HCT116 (cell line): ENCODE results near the gene FAM162A. TPM values are rescaled to one million over a fixed set of nuclear protein-coding genes. Genes with fewer than 3 reads are reported as not detected.

Experiments
- ATAC-seq: fragments of 200-7000 bp; cut with Tn5 transposase; 2 replicates; pipeline ENCODE4 v1.9.1; 2020; ENCODE audit warnings: mild to moderate bottlenecking, moderate library complexity
- BruUV-seq: library from RNA; stranded (reverse); fragments of 400-500 nt; replicated peaks from 2 replicates; lab custom pipeline; 2021; lab: Mats Ljungman, UMichigan
- CTCF ChIA-PET: fragments of 300-600 bp; sonication (Branson Sonifier 250); formaldehyde crosslinking; loops from one replicate; lab custom pipeline; 2021; ENCODE audit warnings: antibody characterized with exemption; lab: Charles Lee
- POLR2A ChIA-PET: fragments of 300-600, 350-600 bp; sonication (Branson Sonifier 250); formaldehyde crosslinking; loops from one replicate; lab custom pipeline; 2021; ENCODE audit warnings: antibody characterized with exemption; lab: Charles Lee
- RAD21 ChIA-PET, 2 experiments: fragments of 300-600 bp; sonication (Branson Sonifier 250); formaldehyde crosslinking; loops; one replicate each; lab custom pipeline; 2023; ENCODE audit warnings: low total read pairs in 2 of 2; ENCODE audit not compliant: uncharacterized antibody in 2 of 2, unreplicated experiment in 2 of 2, low non-redundant PET in 1 of 2; lab: Charles Lee
- DNase-seq: peaks from one replicate; pipeline ENCODE4 v3.0.0-alpha.2; 2010; ENCODE audit warnings: low read depth, low spot score
- H2AFZ ChIP-seq: fragments of 200-600 bp; shearing (Covaris generic), sonication (generic); 2 replicates; pipeline ENCODE4 v1.6.1; 2017; ENCODE audit warnings: low read depth, mixed run types, mixed read lengths, antibody characterized with exemption, low read length; ENCODE audit not compliant: poor library complexity, severe bottlenecking
- H3K27ac ChIP-seq: 2 replicates; pipeline ENCODE4 v1.5.1; 2012; ENCODE audit warnings: low read depth, low read length
- H3K27me3 ChIP-seq: fragments of 200-600 bp; sonication (generic); 2 replicates; pipeline ENCODE4 v1.6.1; 2016; ENCODE audit warnings: mixed run types, low read length, mixed read lengths; ENCODE audit not compliant: insufficient read depth
- H3K36me3 ChIP-seq, 2 experiments: fragments of 200-500 bp in 1 of 2; fragments of 200-600 bp in 1 of 2; sonication (Bioruptor generic) in 1 of 2; sonication (generic) in 1 of 2; 2 replicates each; pipeline versions ENCODE4 v1.5.1 to v1.6.1; 2014 to 2016; ENCODE audit warnings: low read length in 2 of 2, inconsistent platforms in 1 of 2, mixed read lengths in 1 of 2, mixed run types in 1 of 2; ENCODE audit not compliant: insufficient read depth in 2 of 2, control insufficient read depth in 1 of 2
- H3K4me1 ChIP-seq, 2 experiments: fragments of 200-600 bp in 1 of 2; sonication (generic) in 1 of 2; 2 replicates each; pipeline versions ENCODE4 v1.5.1 to v1.6.1; 2012 to 2017; ENCODE audit warnings: low read length in 2 of 2, inconsistent platforms in 1 of 2, mild to moderate bottlenecking in 1 of 2, mixed read lengths in 1 of 2, mixed run types in 1 of 2, moderate library complexity in 1 of 2; ENCODE audit not compliant: insufficient read depth in 2 of 2, control insufficient read depth in 1 of 2
- H3K4me2 ChIP-seq: fragments of 200-600 bp; sonication (generic); 2 replicates; pipeline ENCODE4 v1.6.1; 2017; ENCODE audit warnings: mixed run types, low read length, mixed read lengths
- H3K4me3 ChIP-seq, 2 experiments: fragments of 200-600 bp in 1 of 2; sonication (generic) in 1 of 2; replicated peaks in 1 of 2; 2 replicates each; pipeline ENCODE4 v1.5.1; 2011 to 2016; ENCODE audit warnings: low read length in 2 of 2, control low read depth in 1 of 2, low read depth in 1 of 2, mild to moderate bottlenecking in 1 of 2, mixed read lengths in 1 of 2, mixed run types in 1 of 2
- H3K79me2 ChIP-seq: fragments of 200-600 bp; sonication (generic); 2 replicates; pipeline ENCODE4 v1.6.1; 2017; ENCODE audit warnings: mild to moderate bottlenecking, mixed run types, low read length, moderate library complexity, mixed read lengths; ENCODE audit not compliant: insufficient read depth
- H3K9ac ChIP-seq: fragments of 200-600 bp; sonication (generic); 2 replicates; pipeline ENCODE4 v1.6.1; 2016; ENCODE audit warnings: low read length, mixed read lengths
- H3K9me2 ChIP-seq: fragments of 200-600 bp; sonication (generic), shearing (Covaris generic); 2 replicates; pipeline ENCODE4 v1.6.1; 2017; ENCODE audit warnings: mixed run types, mild to moderate bottlenecking, moderate library complexity; ENCODE audit not compliant: insufficient read depth
- H3K9me3 ChIP-seq, 2 experiments: fragments of 200-500 bp in 1 of 2; fragments of 200-600 bp in 1 of 2; sonication (Bioruptor generic) in 1 of 2; sonication (generic) in 1 of 2; 2 replicates each; pipeline ENCODE4 v1.6.1; 2014 to 2017; ENCODE audit warnings: low read length in 2 of 2, mixed read lengths in 2 of 2, inconsistent platforms in 1 of 2, low read depth in 1 of 2, mild to moderate bottlenecking in 1 of 2, mixed run types in 1 of 2, moderate library complexity in 1 of 2; ENCODE audit not compliant: control insufficient read depth in 1 of 2, insufficient read depth in 1 of 2
- H4K20me1 ChIP-seq: fragments of 200-600 bp; sonication (generic), shearing (Covaris generic); 2 replicates; pipeline ENCODE4 v1.6.1; 2017; ENCODE audit warnings: mixed run types, mild to moderate bottlenecking, moderate library complexity; ENCODE audit not compliant: insufficient read depth
- CBX3 ChIP-seq: IDR thresholded peaks from 2 replicates; pipeline ENCODE4 v1.6.1; 2012; ENCODE audit warnings: low read depth
- CEBPB ChIP-seq: IDR thresholded peaks from 2 replicates; pipeline ENCODE4 v1.6.1; 2012; ENCODE audit warnings: low read depth
- EGR1 ChIP-seq: IDR thresholded peaks from 2 replicates; pipeline ENCODE4 v1.6.1; 2012; ENCODE audit warnings: low read depth
- ELF1 ChIP-seq: IDR thresholded peaks from 2 replicates; pipeline ENCODE4 v1.6.1; 2012; ENCODE audit warnings: low read depth, borderline replicate concordance
- POLR2AphosphoS5 ChIP-seq: IDR thresholded peaks from 2 replicates; pipeline ENCODE4 v1.6.1; 2011; ENCODE audit warnings: mild to moderate bottlenecking, low read depth, low read length, moderate library complexity
- SIN3A ChIP-seq: IDR thresholded peaks from 2 replicates; pipeline ENCODE4 v1.6.1; 2012; ENCODE audit warnings: low read depth
- TCF7L2 ChIP-seq: IDR thresholded peaks from 2 replicates; pipeline ENCODE4 v1.7.0; 2011; ENCODE audit warnings: borderline replicate concordance, inconsistent platforms; ENCODE audit not compliant: insufficient read depth, insufficient read length; ENCODE audit errors: extremely low read depth
- YY1 ChIP-seq: IDR thresholded peaks from 2 replicates; pipeline ENCODE4 v1.6.1; 2011; ENCODE audit warnings: low read length, low read depth, moderate library complexity, mild to moderate bottlenecking; ENCODE audit not compliant: insufficient replicate concordance; ENCODE audit errors: extremely low read depth
- ZBTB33 ChIP-seq: IDR thresholded peaks from 2 replicates; pipeline ENCODE4 v1.6.1; 2011; ENCODE audit warnings: mild to moderate bottlenecking, low read length, moderate library complexity; ENCODE audit not compliant: insufficient replicate concordance; ENCODE audit errors: extremely low read depth
- ZFX ChIP-seq: fragments of 450-650 bp; IDR thresholded peaks from 2 replicates; pipeline ENCODE4 v1.6.1; 2017
- intact Hi-C: fragments of 100-400 bp; cut with micrococcal nuclease; formaldehyde crosslinking; loops from 2 replicates; pipeline ENCODE4 v1.10.0; 2022
- total RNA-seq: library from RNA; stranded (reverse); gene quantifications from one replicate; pipeline ENCODE4 v1.2.1, GENCODE V29; 2021; ENCODE audit not compliant: unreplicated experiment
- TF ChIP-seq, protein P1 (sequence below), 3 experiments: fragments of 200-600 bp in 1 of 3; sonication (generic) in 1 of 3; IDR thresholded peaks in 2 of 3; conservative IDR thresholded peaks in 1 of 3; 2 replicates each; pipeline ENCODE4 v1.5.1; 2012 to 2017; ENCODE audit warnings: low read depth in 2 of 3, low read length in 2 of 3, antibody characterized with exemption in 1 of 3, borderline replicate concordance in 1 of 3, control low read depth in 1 of 3, mild to moderate bottlenecking in 1 of 3, mixed read lengths in 1 of 3, mixed run types in 1 of 3, moderate library complexity in 1 of 3; ENCODE audit not compliant: insufficient read depth in 1 of 3

FAM162A gene
- total RNA-seq, 1 experiment from 2014 or later = 74.1 TPM

GRCh38 chr3:122410639-122411038 lies 26.7 kb downstream of the FAM162A start:
- DNase-seq (no peak), ATAC-seq (no peak)
- H3K9me3 ChIP-seq = no peaks in the 10 kb centered on the region
- RAD21 ChIA-PET = no interaction called here
- peaks cover 6 to 8% of the 10 kb centered on the region in 2 experiments; a peak in 2 of 4 replicates for H3K4me1 ChIP-seq
- no peak overlapping the region for H3K27ac ChIP-seq
- no TSS peak for BruUV-seq
- no peaks in the 10 kb centered on the region for H4K20me1 ChIP-seq
- peaks cover 15% of the 10 kb centered on the region for H3K79me2 ChIP-seq
- CTCF ChIA-PET = no interaction called here
- H3K27me3 ChIP-seq = no peaks in the 10 kb centered on the region
- POLR2A ChIA-PET = no interaction called here
- no peak overlapping the region for H2AFZ ChIP-seq
- TF ChIP-seq YY1 (no peak), ZBTB33 (no peak), EGR1 (no peak), TCF7L2 (no peak), CBX3 (no peak), ZFX (no peak), POLR2AphosphoS5 (no peak), SIN3A (no peak), ELF1 (no peak), CEBPB (no peak)
- TF ChIP-seq, protein P1, sequence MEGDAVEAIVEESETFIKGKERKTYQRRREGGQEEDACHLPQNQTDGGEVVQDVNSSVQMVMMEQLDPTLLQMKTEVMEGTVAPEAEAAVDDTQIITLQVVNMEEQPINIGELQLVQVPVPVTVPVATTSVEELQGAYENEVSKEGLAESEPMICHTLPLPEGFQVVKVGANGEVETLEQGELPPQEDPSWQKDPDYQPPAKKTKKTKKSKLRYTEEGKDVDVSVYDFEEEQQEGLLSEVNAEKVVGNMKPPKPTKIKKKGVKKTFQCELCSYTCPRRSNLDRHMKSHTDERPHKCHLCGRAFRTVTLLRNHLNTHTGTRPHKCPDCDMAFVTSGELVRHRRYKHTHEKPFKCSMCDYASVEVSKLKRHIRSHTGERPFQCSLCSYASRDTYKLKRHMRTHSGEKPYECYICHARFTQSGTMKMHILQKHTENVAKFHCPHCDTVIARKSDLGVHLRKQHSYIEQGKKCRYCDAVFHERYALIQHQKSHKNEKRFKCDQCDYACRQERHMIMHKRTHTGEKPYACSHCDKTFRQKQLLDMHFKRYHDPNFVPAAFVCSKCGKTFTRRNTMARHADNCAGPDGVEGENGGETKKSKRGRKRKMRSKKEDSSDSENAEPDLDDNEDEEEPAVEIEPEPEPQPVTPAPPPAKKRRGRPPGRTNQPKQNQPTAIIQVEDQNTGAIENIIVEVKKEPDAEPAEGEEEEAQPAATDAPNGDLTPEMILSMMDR (IDR thresholded peaks at IDR 0.05 in 2 of 3, conservative IDR thresholded peaks at IDR 0.05 in 1 of 3; ENCODE audit: borderline replicate concordance in 1 of 3, insufficient read depth in 1 of 3, low read depth in 2 of 3, low read length in 2 of 3) = no peak
- H3K4me2 ChIP-seq = no peak overlapping the region
- H3K4me3 ChIP-seq = no peak overlapping the region
- H3K9ac ChIP-seq = no peak overlapping the region
- no peaks in the 10 kb centered on the region for H3K9me2 ChIP-seq
- intact Hi-C loops = no loop called here
- H3K36me3 ChIP-seq = peaks cover 24 to 28% of the 10 kb centered on the region in 2 experiments; a peak in 3 of 4 replicates
